Endothelial cell of umbilical vein (primary cell): Measurements from ENCODE around the gene CTNND1. TPM values are rescaled to one million over a fixed set of nuclear protein-coding genes. Genes with fewer than 3 reads are reported as not detected.

Experiments
- Bru-seq: library from RNA; stranded (reverse); fragments of 400-500 nt; gene quantifications from one replicate; lab custom pipeline; 2021; lab: Mats Ljungman, UMichigan
- BruChase-seq, 2 experiments: library from RNA; stranded (reverse); fragments of 400-500 nt; gene quantifications; one replicate each; lab custom pipeline; 2021; lab: Mats Ljungman, UMichigan
- BruUV-seq: library from RNA; stranded (reverse); fragments of 400-500 nt; replicated peaks from 2 replicates; lab custom pipeline; 2021; lab: Mats Ljungman, UMichigan
- CTCF ChIA-PET: fragments of 300-600, 350-600 bp; sonication (Branson Sonifier 250); formaldehyde crosslinking; loops from one replicate; lab custom pipeline; 2021; ENCODE audit warnings: antibody characterized with exemption, inconsistent platforms; lab: Charles Lee
- POLR2A ChIA-PET: fragments of 300-600, 350-600 bp; sonication (Branson Sonifier 250); formaldehyde crosslinking; loops from one replicate; lab custom pipeline; 2021; ENCODE audit warnings: antibody characterized with exemption, inconsistent platforms; lab: Charles Lee
- DNase-seq: peaks from one replicate; pipeline ENCODE4 v3.0.0-alpha.2; 2011; ENCODE audit warnings: low read depth, low spot score
- FAIRE-seq: peaks from 2 replicates; lab custom pipeline; 2011; peaks lifted over from hg19 to GRCh38; lab: Jason Lieb, UNC
- H2AFZ ChIP-seq: 2 replicates; pipeline ENCODE4 v1.6.0; 2012; ENCODE audit warnings: low read depth, low read length, control low read depth, inconsistent platforms
- H3K27ac ChIP-seq: 2 replicates; pipeline ENCODE4 v1.5.1; 2011; ENCODE audit warnings: low read depth, mild to moderate bottlenecking, control low read depth, low read length, moderate library complexity; ENCODE audit not compliant: insufficient read depth
- H3K27me3 ChIP-seq, 2 experiments: 2 replicates each; pipeline versions ENCODE4 v1.6.0 to v1.6.1; 2011; ENCODE audit warnings: low read length in 2 of 2, mixed read lengths in 1 of 2; ENCODE audit not compliant: control insufficient read depth in 2 of 2, insufficient read depth in 2 of 2
- H3K36me3 ChIP-seq, 2 experiments: 2 replicates in 1 of 2; 3 replicates in 1 of 2; pipeline ENCODE4 v1.5.1; 2011; ENCODE audit warnings: low read length in 2 of 2, mild to moderate bottlenecking in 1 of 2, moderate library complexity in 1 of 2; ENCODE audit not compliant: control insufficient read depth in 2 of 2, insufficient read depth in 2 of 2; ENCODE audit errors: extremely low read depth in 1 of 2
- H3K4me1 ChIP-seq: 3 replicates; pipeline ENCODE4 v1.5.1; 2011; ENCODE audit warnings: mild to moderate bottlenecking, low read length; ENCODE audit not compliant: control insufficient read depth, insufficient read depth; ENCODE audit errors: extremely low read depth
- H3K4me2 ChIP-seq: 2 replicates; pipeline ENCODE4 v1.6.1; 2011; ENCODE audit warnings: low read length, control low read depth, mixed read lengths; ENCODE audit not compliant: insufficient read depth
- H3K4me3 ChIP-seq, 3 experiments: fragments of 200-600 bp in 1 of 3; sonication (generic), shearing (Covaris generic) in 1 of 3; replicated peaks in 1 of 3; 2 replicates each; pipeline ENCODE4 v1.5.1; 2011 to 2016; ENCODE audit warnings: control low read depth in 3 of 3, low read length in 3 of 3, mild to moderate bottlenecking in 2 of 3, inconsistent platforms in 1 of 3, low read depth in 1 of 3, moderate library complexity in 1 of 3; ENCODE audit not compliant: insufficient read depth in 1 of 3
- H3K79me2 ChIP-seq: 2 replicates; pipeline ENCODE4 v1.6.0; 2012; ENCODE audit warnings: low read length, inconsistent platforms; ENCODE audit not compliant: control insufficient read depth, insufficient read depth
- H3K9ac ChIP-seq: replicated peaks from 2 replicates; pipeline ENCODE3; 2011; ENCODE audit warnings: low read length, control low read depth; ENCODE audit not compliant: insufficient read depth; ENCODE audit errors: extremely low read depth
- H3K9me1 ChIP-seq: replicated peaks from 3 replicates; pipeline ENCODE4 v1.6.0; 2011; ENCODE audit warnings: mild to moderate bottlenecking, low read length; ENCODE audit not compliant: control insufficient read depth, insufficient read depth; ENCODE audit errors: extremely low read depth
- H3K9me3 ChIP-seq: replicated peaks from 2 replicates; pipeline ENCODE4 v1.5.1; 2012; ENCODE audit warnings: low read length, inconsistent platforms; ENCODE audit not compliant: control insufficient read depth, insufficient read depth
- H4K20me1 ChIP-seq: replicated peaks from 2 replicates; pipeline ENCODE3; 2011; ENCODE audit warnings: mild to moderate bottlenecking, low read length; ENCODE audit not compliant: control insufficient read depth, insufficient read depth; ENCODE audit errors: extremely low read depth
- CTCF ChIP-seq, 2 donors: IDR thresholded peaks; 1 replicate in 1 of 2; 2 replicates in 1 of 2; pipeline ENCODE4 v1.5.1; 2011; ENCODE audit warnings: low read length in 2 of 2, mild to moderate bottlenecking in 2 of 2, moderate library complexity in 2 of 2, control low read depth in 1 of 2, inconsistent platforms in 1 of 2, low read depth in 1 of 2; ENCODE audit not compliant: insufficient read depth in 1 of 2; ENCODE audit errors: extremely low read depth in 1 of 2
- EZH2 ChIP-seq: IDR thresholded peaks from 2 replicates; pipeline ENCODE4 v1.6.1; 2012; ENCODE audit warnings: borderline replicate concordance, low read depth, mild to moderate bottlenecking, moderate library complexity, low read length, inconsistent platforms; ENCODE audit not compliant: severe bottlenecking
- JUN ChIP-seq: IDR thresholded peaks from 2 replicates; pipeline ENCODE4 v1.6.1; 2011; ENCODE audit warnings: borderline replicate concordance, low read depth; ENCODE audit not compliant: insufficient read length, insufficient read depth
- MYC ChIP-seq: IDR thresholded peaks from one replicate; pipeline ENCODE4 v1.6.1; 2011; ENCODE audit warnings: mild to moderate bottlenecking, low read depth, low read length
- POLR2A ChIP-seq: IDR thresholded peaks from 2 replicates; pipeline ENCODE4 v1.6.1; 2012; ENCODE audit warnings: low read depth, mild to moderate bottlenecking, control low read depth, low read length
- POLR2AphosphoS5 ChIP-seq: IDR thresholded peaks from 2 replicates; pipeline ENCODE4 v1.6.1; 2012; ENCODE audit warnings: low read depth, mild to moderate bottlenecking, control low read depth, low read length, moderate library complexity; ENCODE audit not compliant: insufficient read depth
- dilution Hi-C: fragments of 300-500 bp; cut with MboI; formaldehyde crosslinking; loops from one replicate; pipeline ENCODE4 v1.15.0; 2019; ENCODE audit warnings: low sequenced_read_pairs; ENCODE audit not compliant: extremely low pct_ligation_motif_present
- intact Hi-C: fragments of 100-400 bp; cut with micrococcal nuclease; formaldehyde crosslinking; loops from one replicate; pipeline ENCODE4 v1.10.0; 2022
- long read RNA-seq: library from polyadenylated mRNA; stranded (forward); transcript quantifications from one replicate; pipeline ENCODE4 v2.0.0, GENCODE V29; 2021
- polyA minus RNA-seq, 3 experiments: library from RNA; depleted of rRNA, polyadenylated mRNA; stranded (reverse); fragments of >200 nt; gene quantifications; 1 replicate in 1 of 3; 2 replicates in 2 of 3; pipeline ENCODE4 v1.2.3, GENCODE V29; 2011
- polyA plus RNA-seq, 4 experiments: library from polyadenylated mRNA; depleted of rRNA in 3 of 4; stranded (reverse) in 3 of 4; unstranded in 1 of 4; fragments of >200 nt; gene quantifications; 2 replicates each; pipeline versions ENCODE4 v1.2.1 to v1.2.3, GENCODE V29; 2011 to 2012; ENCODE audit warnings: missing spikeins in 1 of 4
- total RNA-seq: library from RNA; stranded (reverse); gene quantifications from 2 replicates; pipeline ENCODE4 v1.2.3, GENCODE V29; 2021

The CTNND1 gene
- total RNA-seq (268 and 285 TPM in 2 replicates), polyA plus RNA-seq (132 and 152 TPM in 2 replicates), polyA minus RNA-seq (814 and 870 TPM in 2 replicates), Bru-seq, nascent RNA (percentile 97 among the genes with signal in this experiment), BruChase-seq, experiment 1, labeled RNA remaining after a 6-hour chase (percentile 99 among the genes with signal in this experiment), BruChase-seq, experiment 2, labeled RNA remaining after a 2-hour chase (percentile 99 among the genes with signal in this experiment)
- 127 TPM in 2 replicates for polyA plus RNA-seq (2011; cell fraction: cytosol; rRNA removed)
- 222 and 251 TPM in 2 replicates for polyA plus RNA-seq (2011; cell fraction: nucleus; rRNA removed)
- polyA plus RNA-seq (2012) = 181 and 184 TPM in 2 replicates
- polyA minus RNA-seq (2011; cell fraction: cytosol; rRNA and poly(A)+ RNA removed) = 56.8 TPM
- polyA minus RNA-seq (2011; cell fraction: nucleus; rRNA and poly(A)+ RNA removed) = 301 and 360 TPM in 2 replicates
- long read RNA-seq, full-length matches to known transcripts = 134 of 296 reads
- long read RNA-seq, partial matches to known transcripts = 106 of 296 reads
- long read RNA-seq, other reads (novel, unspliced or antisense) = 56 of 296 reads

- intact Hi-C loops = loop anchor here (1.0 to 5.0 kb wide), 4 partner anchors 21 to 241 kb away; partner anchors contain the start of genes MED19, SELENOH and TMX2
- CTCF ChIA-PET = interaction anchor here (0.8 to 13.5 kb wide), 12 partner anchors 10 to 752 kb away, joined by 3 to 375 read pairs (median 4); partner anchors contain the start of gene BTBD18
- BruUV-seq = TSS peak; percentile 93
- Histone ChIP-seq H3K27me3 (no peaks in the 10 kb centered on the region), H3K79me2 (peaks cover 49% of the 10 kb centered on the region), H3K9me3 (no peaks in the 10 kb centered on the region), H4K20me1 (peaks cover 6% of the 10 kb centered on the region), H3K4me1 (peaks cover 26% of the 10 kb centered on the region), H3K9me1 (no peaks in the 10 kb centered on the region), H3K9ac (peak within 1 kb of the TSS; percentile 96), H3K27ac (peak within 1 kb of the TSS; percentile 89), H3K36me3 (no peaks in the 10 kb centered on the region), H3K4me3 (peak within 1 kb of the TSS; percentile 68 to 98 (median 83)), H3K4me2 (peak within 1 kb of the TSS; percentile 100), H2AFZ (peak within 1 kb of the TSS; percentile 46)
- POLR2A ChIA-PET = interaction anchor here (0.7 to 5.7 kb wide), 8 partner anchors 9 to 50 kb away, joined by 3 to 39 read pairs (median 6); partner anchors contain the start of genes MED19, SELENOH and TMX2
- TF ChIP-seq MYC (no peak), CTCF (IDR thresholded peaks at IDR 0.05; ENCODE audit: extremely low read depth in 1 of 2, insufficient read depth in 1 of 2, low read depth in 1 of 2, low read length in 2 of 2) (no peak), JUN (no peak), POLR2AphosphoS5 (peak; percentile 81), POLR2A (peak; percentile 80), EZH2 (no peak)
- dilution Hi-C loops = no loop called here
- FAIRE-seq (peak; percentile 78), DNase-seq (peak; percentile 97)
Observed at GRCh38 chr11:57761301-57762234, at the start of gene CTNND1. CTNND1 (plus strand) TSS chr11:57761802; CDS start chr11:57791479, 29,677 bp downstream.
